ENCODE measurements around the gene HEPHL1.

- TF ChIP-seq CTCF (IDR thresholded peaks at IDR 0.05): no peak
- TF ChIP-seq EZH2 (IDR thresholded peaks at IDR 0.05; ENCODE audit: borderline replicate concordance, insufficient read depth, low read depth, low read length, poor library complexity, severe bottlenecking): no peak
These were observed 127.0 kb downstream of the HEPHL1 start for GRCh38 chr11:94148189-94148588.

Data from B cell (primary cell).